Posterior cingulate gyrus (tissue), 11 donors: Measurements from ENCODE around the gene IMMP2L.

Source experiments
- DNase-seq, 10 donors: peaks; one replicate each; pipeline versions ENCODE4 v3.0.0 to v3.0.0-alpha.2; 2020 to 2021; ENCODE audit warnings: mixed read lengths in 3 of 10
- intact Hi-C: fragments of 100-400 bp; cut with DNase I; formaldehyde crosslinking; loops from one replicate; pipeline ENCODE4 v1.15.1; 2023

The IMMP2L gene

GRCh38 chr7:111067682-111068081, 494.6 kb downstream of the IMMP2L start:
- no peak for DNase-seq
- intact Hi-C loops = no loop called here

DNA sequence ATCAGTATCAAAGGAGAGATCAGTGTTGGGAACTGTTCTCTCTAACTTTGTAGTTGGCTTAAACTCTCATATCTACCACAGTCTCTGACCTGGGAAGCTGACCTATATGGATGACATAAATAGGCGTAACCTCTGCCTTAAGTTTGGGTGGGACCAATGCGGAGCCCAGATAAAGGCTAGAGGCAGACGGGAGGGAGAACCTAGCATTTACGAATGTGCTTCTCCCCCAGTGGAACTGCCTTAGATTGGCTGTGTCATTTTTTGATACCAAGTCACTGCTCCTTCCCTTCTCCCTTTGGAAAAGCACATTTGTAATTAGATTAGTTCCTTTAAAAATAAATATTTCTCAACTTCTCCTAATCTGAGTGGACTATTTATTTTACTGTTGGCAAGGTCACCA, 495.0 kb downstream of the IMMP2L start:
- intact Hi-C loops = no loop called here
- DNase-seq = no peak

GRCh38 chr7:111063166-111063565, 499.1 kb downstream of the IMMP2L start:
- intact Hi-C loops = no loop called here

GRCh38 chr7:111059833-111060232, 502.5 kb downstream of the IMMP2L start:
- intact Hi-C loops = no loop called here
- DNase-seq = no peak

More at GRCh38 chr7:111063166-111063565, 499.1 kb downstream of the IMMP2L start:
- DNase-seq = no peak

GRCh38 chr7:111057066-111057465, 505.2 kb downstream of the IMMP2L start:
- intact Hi-C loops = no loop called here
- DNase-seq = no peak

DNA sequence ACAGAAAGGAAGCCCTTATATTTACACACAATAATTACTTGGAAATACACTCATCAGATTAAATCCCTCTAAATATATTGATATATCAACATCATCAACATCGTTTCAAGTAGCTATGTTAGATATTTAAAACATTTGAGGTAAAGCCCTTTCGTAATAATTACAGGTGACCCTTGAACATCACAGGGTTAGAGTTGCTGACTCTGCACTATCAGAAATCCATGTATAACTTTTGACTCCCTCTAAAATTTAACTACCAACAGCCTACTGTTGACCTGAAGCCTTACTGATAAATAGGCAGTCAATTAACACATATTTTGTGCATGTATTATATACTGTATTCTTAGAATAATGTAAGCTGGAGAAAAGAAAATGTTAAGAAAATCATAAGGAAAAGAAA, 505.9 kb downstream of the IMMP2L start:
- no peak for DNase-seq
- intact Hi-C loops = no loop called here

GRCh38 chr7:111053035-111053434, 509.3 kb downstream of the IMMP2L start:
- no peak for DNase-seq
- intact Hi-C loops = no loop called here

DNA sequence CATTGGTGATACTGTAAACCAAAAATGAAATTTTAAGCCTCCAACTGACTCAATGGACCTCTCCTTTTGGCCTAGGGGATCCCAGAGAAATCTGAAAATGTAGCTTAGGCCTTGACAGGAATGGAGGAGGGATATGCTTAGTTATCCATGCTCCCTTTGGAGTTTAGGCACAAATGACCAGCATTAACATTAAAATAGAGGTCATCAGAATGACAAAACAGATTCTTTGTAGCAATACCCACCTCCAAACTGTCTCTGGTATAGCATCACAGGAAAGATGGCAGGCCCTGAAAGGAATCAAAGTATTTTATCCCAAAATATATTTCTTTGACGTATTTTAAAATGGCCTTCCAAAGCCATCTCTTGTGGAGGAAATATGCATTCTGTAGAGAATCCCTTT, 510.5 kb downstream of the IMMP2L start:
- no peak for DNase-seq
- intact Hi-C loops = no loop called here

DNA sequence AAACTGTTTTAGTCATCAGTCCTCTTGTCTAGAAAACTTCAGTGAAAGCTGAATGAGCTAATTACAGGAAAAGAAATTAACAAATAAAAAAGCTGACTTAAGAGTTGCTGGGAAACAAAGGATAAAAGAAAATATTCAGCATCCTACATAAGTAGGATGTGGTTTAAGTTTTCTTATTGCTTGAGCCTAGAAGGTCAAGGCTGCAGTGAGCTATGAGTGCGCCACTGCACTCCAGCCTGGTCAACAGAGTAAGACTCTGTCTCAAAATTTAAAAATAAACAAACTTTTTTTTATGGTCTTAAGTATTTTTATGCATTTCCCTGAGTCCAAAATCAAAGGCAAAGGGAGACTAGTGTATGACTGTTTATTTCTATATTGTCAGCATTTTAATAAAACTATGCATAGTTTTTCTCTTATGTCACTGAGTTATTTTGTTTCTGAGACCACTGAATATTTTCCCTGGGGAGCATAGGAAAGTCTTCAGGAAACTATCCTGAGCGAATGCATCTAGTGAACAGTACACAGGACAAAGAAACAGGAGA, 511.3 kb downstream of the IMMP2L start:
- intact Hi-C loops = no loop called here
- no peak for DNase-seq

GRCh38 chr7:111049971-111050680, 512.2 kb downstream of the IMMP2L start:
- intact Hi-C loops = no loop called here
- no peak for DNase-seq

GRCh38 chr7:111047595-111047994, 514.7 kb downstream of the IMMP2L start:
- intact Hi-C loops = no loop called here

GRCh38 chr7:111045449-111045848, 516.8 kb downstream of the IMMP2L start:
- DNase-seq = no peak
- intact Hi-C loops = no loop called here

More at GRCh38 chr7:111047595-111047994, 514.7 kb downstream of the IMMP2L start:
- no peak for DNase-seq

DNA sequence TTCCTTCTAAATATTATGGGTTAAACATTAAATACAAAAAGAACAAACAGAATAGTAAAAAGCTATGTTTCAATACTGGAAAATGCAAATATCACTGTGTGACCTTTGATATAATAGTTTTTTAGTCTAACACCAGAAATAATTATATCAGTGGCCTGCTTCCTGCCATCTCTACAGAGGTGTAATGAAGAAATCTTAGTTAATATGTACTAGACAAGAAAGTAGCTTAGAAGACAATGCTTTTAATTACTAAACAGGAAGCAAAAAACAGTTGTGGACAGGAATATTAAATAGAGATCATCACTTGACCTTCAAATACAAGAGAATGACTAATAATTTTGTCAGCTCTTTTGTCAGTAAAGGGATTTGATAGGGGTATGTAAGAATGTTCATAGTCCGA, 518.7 kb downstream of the IMMP2L start:
- intact Hi-C loops = no loop called here

GRCh38 chr7:111042842-111043241, 519.5 kb downstream of the IMMP2L start:
- DNase-seq = no peak
- intact Hi-C loops = no loop called here

More for the DNA sequence above, 518.7 kb downstream of the IMMP2L start:
- DNase-seq = no peak

DNA sequence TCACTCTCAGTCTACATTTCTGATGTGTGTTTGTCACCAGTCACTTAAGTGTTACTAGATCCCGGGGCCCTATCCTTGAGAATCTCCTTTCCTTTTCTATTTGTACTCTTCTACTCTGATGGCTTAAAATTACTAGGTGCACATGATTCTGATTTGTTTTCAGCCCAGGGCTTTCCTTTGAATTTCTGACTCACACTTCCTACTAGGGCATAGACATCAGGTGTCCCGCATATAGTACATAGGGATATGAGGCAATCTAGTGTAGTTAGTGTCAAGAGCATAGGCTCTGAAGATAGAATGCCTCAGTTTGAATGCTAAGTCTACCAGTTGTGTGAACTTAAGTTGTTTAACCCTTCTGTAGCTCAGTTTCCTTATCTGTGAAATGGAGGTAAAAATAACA, 520.7 kb downstream of the IMMP2L start:
- no peak for DNase-seq
- intact Hi-C loops = no loop called here

DNA sequence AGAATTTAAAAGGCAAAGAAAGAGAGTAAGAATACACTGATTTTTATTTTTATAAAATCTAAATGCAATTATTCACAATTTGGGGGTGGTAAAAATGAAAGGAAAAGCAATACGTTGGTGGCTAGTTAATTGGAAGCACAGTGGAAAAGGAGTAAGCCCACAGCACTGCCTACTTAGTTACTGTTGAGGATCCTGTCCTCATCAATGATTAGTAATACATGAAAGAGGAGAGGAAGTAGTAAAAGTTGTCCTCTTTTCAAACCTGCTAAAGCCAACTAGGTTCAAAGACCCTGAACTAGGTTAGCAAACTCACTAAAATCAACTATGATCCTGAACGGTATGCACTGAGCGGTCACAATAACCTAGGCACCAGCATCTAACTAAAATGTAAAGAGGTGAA, 524.1 kb downstream of the IMMP2L start:
- DNase-seq = no peak
- intact Hi-C loops = no loop called here

- intact Hi-C loops = no loop called here
- no peak for DNase-seq
These were observed 530.4 kb downstream of the IMMP2L start for GRCh38 chr7:111031916-111032315.

DNA sequence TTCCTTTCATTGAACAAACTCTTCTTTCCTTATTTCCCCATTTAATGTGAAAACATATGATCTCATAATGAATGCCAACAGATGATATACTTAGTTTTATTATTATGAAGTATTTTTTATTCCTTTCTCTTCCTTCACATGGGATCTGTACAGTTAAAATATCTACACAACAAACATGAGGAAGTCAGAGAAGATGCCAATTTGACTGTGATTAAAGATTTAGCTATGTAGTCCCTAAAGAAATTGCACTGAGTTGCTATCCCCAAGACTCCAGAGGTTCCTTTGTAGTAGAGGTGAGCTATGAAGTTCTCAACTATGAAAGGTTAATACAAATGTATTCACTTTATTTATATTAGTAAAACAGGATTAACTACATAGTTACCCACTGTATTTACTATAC, 532.0 kb downstream of the IMMP2L start:
- intact Hi-C loops = no loop called here

DNA sequence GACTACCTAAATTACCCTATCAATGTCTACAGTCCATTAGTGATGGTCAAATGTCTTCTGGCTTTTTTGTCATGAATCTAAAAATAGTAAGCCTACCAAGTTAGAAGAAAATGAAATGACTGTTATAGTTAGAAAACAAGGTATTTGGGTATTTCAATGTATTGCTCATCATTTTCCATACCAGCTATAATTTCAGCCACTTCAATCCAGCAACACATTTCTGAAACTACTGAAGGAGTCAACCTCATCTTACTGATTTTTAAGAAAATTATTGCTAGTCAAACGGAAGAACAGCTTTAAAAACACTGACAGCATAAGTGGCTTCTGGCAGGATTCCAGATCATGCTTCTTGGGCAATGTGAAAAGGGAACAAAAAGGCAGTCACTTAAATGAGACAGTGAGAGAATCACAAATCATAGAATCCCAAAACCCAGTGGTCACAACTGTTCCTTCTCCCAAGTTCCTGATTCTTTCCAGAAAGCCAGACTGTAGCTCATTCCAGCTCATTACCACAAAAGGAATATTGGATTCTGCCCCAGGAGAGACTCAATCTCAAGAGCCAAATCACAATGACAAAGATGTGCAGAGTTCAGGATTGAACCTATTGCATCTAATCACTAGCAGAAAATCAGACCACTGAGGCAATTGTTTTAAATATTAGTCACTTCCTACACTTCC, 532.6 kb downstream of the IMMP2L start:
- no peak for DNase-seq
- intact Hi-C loops = no loop called here

More for the DNA sequence above, 532.0 kb downstream of the IMMP2L start:
- no peak for DNase-seq

- DNase-seq = no peak
- intact Hi-C loops = no loop called here
These were observed 533.1 kb downstream of the IMMP2L start for GRCh38 chr7:111029141-111029572.

- intact Hi-C loops = no loop called here
- no peak for DNase-seq
These were observed 534.9 kb downstream of the IMMP2L start for GRCh38 chr7:111027396-111027795.

- intact Hi-C loops = no loop called here
- no peak for DNase-seq
These were observed 535.5 kb downstream of the IMMP2L start for GRCh38 chr7:111026806-111027205.
